ENCODE measurements around the gene ADAP1. TPM values are rescaled to one million over a fixed set of nuclear protein-coding genes. Genes with fewer than 3 reads are reported as not detected.
A peak's percentile ranks its signal among the peaks of the same experiment; 100 is the strongest.

Gene ADAP1
- total and polyA plus RNA-seq, 2 of the 8 experiments (the other 6 are each of a cell fraction or from before 2014, with no cell fraction given): 5.8 to 6.1 TPM

DNA sequence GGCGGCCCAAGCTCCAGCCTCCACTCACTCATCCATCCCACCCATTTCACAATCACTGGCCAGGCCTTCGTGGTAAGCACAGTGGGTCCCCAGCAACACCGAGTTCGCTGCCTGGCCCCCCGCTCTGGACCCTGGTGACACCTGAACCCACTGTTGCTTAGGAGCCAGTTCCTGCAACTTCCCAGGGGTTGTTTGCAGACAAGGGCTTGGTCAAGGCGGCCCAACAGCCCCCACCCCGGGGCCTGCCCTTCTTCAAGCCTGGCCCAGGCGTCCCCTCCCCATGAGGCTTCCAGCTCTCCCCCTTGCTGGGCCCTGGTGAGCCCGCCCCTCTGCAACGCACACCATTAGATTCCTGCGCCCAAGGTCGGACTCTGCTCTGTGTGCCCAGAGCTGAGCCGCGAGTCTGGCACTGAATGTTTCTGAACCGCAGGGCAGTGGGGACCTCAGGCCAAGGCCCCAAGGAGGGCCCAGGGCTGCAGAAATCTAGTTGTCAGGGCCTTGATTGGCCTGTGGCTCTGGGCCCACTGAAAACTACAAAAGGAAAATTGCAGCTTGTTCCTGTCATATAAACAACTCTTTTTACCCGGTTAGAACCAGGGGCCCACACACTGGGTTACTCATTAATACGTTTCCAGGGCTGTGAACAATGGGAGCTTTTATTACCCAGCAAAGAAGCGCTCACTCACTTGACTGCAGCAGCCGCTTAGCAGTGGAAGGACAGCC is 23.0 kb upstream of the ADAP1 start:
- Histone ChIP-seq H2AK5ac (ENCODE audit: low read depth, low read length) (no peak overlapping the region; the same call in 1 of the 2 replicates), H4K20me1 (replicated peaks in 1 of 2; ENCODE audit: control insufficient read depth in 1 of 2, insufficient read depth in 2 of 2, low read length in 2 of 2) (peaks cover 0 to 5% of the 10 kb centered on the region in 2 experiments), H3K27me3 (replicated peaks in 1 of 4; ENCODE audit: control insufficient read depth in 3 of 4, extremely low read depth in 1 of 4, insufficient read depth in 3 of 4, low read length in 3 of 4) (no peaks in the 10 kb centered on the region), H2BK15ac (ENCODE audit: low read length) (no peak overlapping the region), H3K4ac (replicated peaks; ENCODE audit: insufficient read length, low read depth, low read length) (peak overlapping the region; percentile 78), H2BK5ac (ENCODE audit: low read depth, low read length) (no peak overlapping the region), H3K23me2 (ENCODE audit: low read depth, low read length) (peaks cover 3% of the 10 kb centered on the region; the same call in 1 of the 2 replicates), H2AFZ (ENCODE audit: low read length) (no peak overlapping the region), H3K23ac (ENCODE audit: insufficient read length) (no peak overlapping the region), H3K4me3 (ENCODE audit: extremely low read depth in 1 of 4, insufficient read depth in 2 of 4, low read depth in 3 of 4, low read length in 4 of 4) (no peak overlapping the region), H3K9ac (replicated peaks in 1 of 4; ENCODE audit: extremely low read depth in 1 of 4, low read depth in 3 of 4, low read length in 3 of 4) (no peak overlapping the region), H4K91ac (replicated peaks; ENCODE audit: insufficient read length, low read length) (no peak overlapping the region), H4K5ac (ENCODE audit: insufficient read length, low read depth, low read length) (no peak overlapping the region), H3K36me3 (ENCODE audit: control insufficient read depth in 2 of 4, insufficient read depth in 4 of 4, low read length in 3 of 4) (peaks cover 3 to 9% (median 4%) of the 10 kb centered on the region in 4 experiments; a peak in 6 of 8 replicates), H3K56ac (replicated peaks; ENCODE audit: insufficient read length, low read depth, low read length) (no peak overlapping the region), H3K9me3 (ENCODE audit: insufficient read depth in 2 of 2, low read depth in 1 of 2, low read length in 1 of 2) (no peaks in the 10 kb centered on the region), H3K79me1 (ENCODE audit: low read depth, low read length) (peaks cover 5% of the 10 kb centered on the region), H3K4me2 (ENCODE audit: insufficient read depth in 1 of 2, low read depth in 2 of 2, low read length in 2 of 2) (no peak overlapping the region), H3K4me1 (replicated peaks in 1 of 4; ENCODE audit: control insufficient read depth in 3 of 4, insufficient read depth in 4 of 4, low read length in 3 of 4) (peaks cover 0 to 6% (median 3%) of the 10 kb centered on the region in 4 experiments; a peak in 5 of 7 replicates), H3K79me2 (ENCODE audit: control insufficient read depth in 1 of 2, insufficient read depth in 2 of 2, low read length in 2 of 2) (peaks cover 4 to 18% of the 10 kb centered on the region in 2 experiments; a peak in 3 of 4 replicates), H2BK20ac (ENCODE audit: low read length) (no peak overlapping the region), H3K14ac (ENCODE audit: insufficient read length) (no peak overlapping the region), H2BK12ac (ENCODE audit: low read depth, low read length) (no peak overlapping the region), H4K8ac (ENCODE audit: extremely low read depth, insufficient read depth, low read length) (peak overlapping the region; percentile 25; the same call in 1 of the 2 replicates), H3K27ac (ENCODE audit: low read depth, low read length) (no peak overlapping the region), H3K18ac (ENCODE audit: extremely low read depth, low read length) (no peak overlapping the region; the same call in 1 of the 2 replicates), H2BK120ac (replicated peaks; ENCODE audit: low read depth, low read length) (no peak overlapping the region)
- 86% methylated on average over 18 of the region's 19 CpGs; no CpG with 5 or more reads in 1 of the 2 experiments for WGBS, 2 experiments (ENCODE audit: extremely low coverage in 1 of 2, insufficient coverage in 1 of 2, insufficient read length in 1 of 2, insufficient replicate concordance in 2 of 2, low coverage in 1 of 2, low lambda C conversion rate in 2 of 2, missing lambda C conversion rate in 1 of 2)
- POLR2A ChIA-PET (ENCODE audit: partially characterized antibody): interaction anchor here (0.9 to 3.2 kb wide), 5 partner anchors 9 to 64 kb away, joined by 3 to 10 read pairs (median 4); no protein-coding TSS in a partner anchor
- DNase-seq (ENCODE audit: low read depth in 1 of 2, low spot score in 2 of 2) (no peak), FAIRE-seq (no peak)
- TF ChIP-seq ASH2L (IDR thresholded peaks at IDR 0.05; ENCODE audit: low read length): no peak
- TF ChIP-seq YY1 (IDR thresholded peaks at IDR 0.05; ENCODE audit: low read depth, low read length): no peak
- no peak for TF ChIP-seq POLR2AphosphoS5 (IDR thresholded peaks at IDR 0.05; ENCODE audit: low read depth, low read length)
- TF ChIP-seq, protein P1, sequence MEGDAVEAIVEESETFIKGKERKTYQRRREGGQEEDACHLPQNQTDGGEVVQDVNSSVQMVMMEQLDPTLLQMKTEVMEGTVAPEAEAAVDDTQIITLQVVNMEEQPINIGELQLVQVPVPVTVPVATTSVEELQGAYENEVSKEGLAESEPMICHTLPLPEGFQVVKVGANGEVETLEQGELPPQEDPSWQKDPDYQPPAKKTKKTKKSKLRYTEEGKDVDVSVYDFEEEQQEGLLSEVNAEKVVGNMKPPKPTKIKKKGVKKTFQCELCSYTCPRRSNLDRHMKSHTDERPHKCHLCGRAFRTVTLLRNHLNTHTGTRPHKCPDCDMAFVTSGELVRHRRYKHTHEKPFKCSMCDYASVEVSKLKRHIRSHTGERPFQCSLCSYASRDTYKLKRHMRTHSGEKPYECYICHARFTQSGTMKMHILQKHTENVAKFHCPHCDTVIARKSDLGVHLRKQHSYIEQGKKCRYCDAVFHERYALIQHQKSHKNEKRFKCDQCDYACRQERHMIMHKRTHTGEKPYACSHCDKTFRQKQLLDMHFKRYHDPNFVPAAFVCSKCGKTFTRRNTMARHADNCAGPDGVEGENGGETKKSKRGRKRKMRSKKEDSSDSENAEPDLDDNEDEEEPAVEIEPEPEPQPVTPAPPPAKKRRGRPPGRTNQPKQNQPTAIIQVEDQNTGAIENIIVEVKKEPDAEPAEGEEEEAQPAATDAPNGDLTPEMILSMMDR (IDR thresholded peaks at IDR 0.05; ENCODE audit: control extremely low read depth in 1 of 3, insufficient read depth in 1 of 3, low read depth in 1 of 3, low read length in 3 of 3): no peak
- TF ChIP-seq NRF1 (IDR thresholded peaks at IDR 0.05; ENCODE audit: low read depth, low read length): no peak
- no peak for TF ChIP-seq RBBP5 (IDR thresholded peaks at IDR 0.05; ENCODE audit: borderline replicate concordance, low read depth, low read length)
- CTCF ChIA-PET (ENCODE audit: partially characterized antibody): interaction anchor here (1.1 to 3.9 kb wide), 8 partner anchors 10 to 205 kb away, joined by 3 to 32 read pairs (median 4); no protein-coding TSS in a partner anchor
